Kidney tubule cell (primary cell): ENCODE data around the gene ZNF41.
"Not testable (repeated sequence)": the region's sequence is repeated elsewhere in the genome, so short reads cannot be mapped to it uniquely, and the experiment has no call there.

Experiments
- DNase-seq: peaks from one replicate; pipeline ENCODE4 v3.0.0-alpha.2; 2018; ENCODE audit warnings: low spot score

ZNF41 gene

GRCh38 chrX:47482512-47483305 lies at the start of gene ZNF41:
Gene ZNF41, minus strand, starts transcription at chrX:47483222. Its CDS starts 15,741 bp downstream, at chrX:47467481.
- DNase-seq: peak; percentile 91

- DNase-seq: no peak
Observed at GRCh38 chrX:47530049-47530448, 47.0 kb upstream of the ZNF41 start.

GRCh38 chrX:47529548-47529947 lies 46.5 kb upstream of the ZNF41 start:
- DNase-seq: no peak

- DNase-seq: no peak
Observed at GRCh38 chrX:47523713-47524166, 40.7 kb upstream of the ZNF41 start.

- peak; percentile 72 for DNase-seq
Observed at GRCh38 chrX:47523297-47523696, 40.3 kb upstream of the ZNF41 start.

GRCh38 chrX:47518144-47518543 lies 35.1 kb upstream of the ZNF41 start:
- DNase-seq: peak; percentile 11

- DNase-seq: peak; percentile 77
Observed at GRCh38 chrX:47515941-47516665, 33.1 kb upstream of the ZNF41 start.

GRCh38 chrX:47514533-47515235 lies 31.7 kb upstream of the ZNF41 start:
- peak; percentile 32 for DNase-seq

- DNase-seq: not testable (repeated sequence)
Observed at GRCh38 chrX:47513034-47513965, 30.3 kb upstream of the ZNF41 start.

- not testable (repeated sequence) for DNase-seq
Observed at GRCh38 chrX:47512383-47512782, 29.4 kb upstream of the ZNF41 start.

GRCh38 chrX:47507153-47507867 lies 24.3 kb upstream of the ZNF41 start:
- DNase-seq: no peak

GRCh38 chrX:47503151-47503550 lies 20.1 kb upstream of the ZNF41 start:
- no peak for DNase-seq

- DNase-seq: no peak
Observed at GRCh38 chrX:47502316-47503125, 19.5 kb upstream of the ZNF41 start.

GRCh38 chrX:47501226-47502074 lies 18.4 kb upstream of the ZNF41 start:
- no peak for DNase-seq

- DNase-seq: no peak
Observed at GRCh38 chrX:47500554-47500953, 17.5 kb upstream of the ZNF41 start.

GRCh38 chrX:47499293-47499692 lies 16.3 kb upstream of the ZNF41 start:
- DNase-seq: no peak

GRCh38 chrX:47498411-47498810 lies 15.4 kb upstream of the ZNF41 start:
- DNase-seq: no peak

GRCh38 chrX:47497271-47497888 lies 14.4 kb upstream of the ZNF41 start:
- peak; percentile 11 for DNase-seq
